ENCODE data around the gene TUBAL3.

TUBAL3 gene

GRCh38 chr10:5399332-5399731 lies 5.3 kb downstream of the TUBAL3 start:
- H3K4me3 ChIP-seq (ENCODE audit: low read depth, low read length): no peak overlapping the region
- DNase-seq (ENCODE audit: low read depth): no peak
- no peak for TF ChIP-seq CTCF (IDR thresholded peaks at IDR 0.05; ENCODE audit: control insufficient read depth, extremely low read depth, insufficient read depth)

- no peak for DNase-seq (ENCODE audit: low read depth)
- no peak for TF ChIP-seq CTCF (IDR thresholded peaks at IDR 0.05; ENCODE audit: control insufficient read depth, extremely low read depth, insufficient read depth)
- H3K4me3 ChIP-seq (ENCODE audit: low read depth, low read length): no peak overlapping the region
Measured at GRCh38 chr10:5396556-5397300, 7.9 kb downstream of the TUBAL3 start.

- DNase-seq (ENCODE audit: low read depth): no peak
- no peak for TF ChIP-seq CTCF (IDR thresholded peaks at IDR 0.05; ENCODE audit: control insufficient read depth, extremely low read depth, insufficient read depth)
Measured at GRCh38 chr10:5395168-5395567, 9.5 kb downstream of the TUBAL3 start.

GRCh38 chr10:5393529-5393928 lies 11.1 kb downstream of the TUBAL3 start:
- H3K4me3 ChIP-seq (ENCODE audit: low read depth, low read length): no peak overlapping the region
- no peak for TF ChIP-seq CTCF (IDR thresholded peaks at IDR 0.05; ENCODE audit: control insufficient read depth, extremely low read depth, insufficient read depth)
- no peak for DNase-seq (ENCODE audit: low read depth)

More at GRCh38 chr10:5395168-5395567, 9.5 kb downstream of the TUBAL3 start:
- H3K4me3 ChIP-seq (ENCODE audit: low read depth, low read length): no peak overlapping the region

- no peak for TF ChIP-seq CTCF (IDR thresholded peaks at IDR 0.05; ENCODE audit: control insufficient read depth, extremely low read depth, insufficient read depth)
- DNase-seq (ENCODE audit: low read depth): no peak
Measured at GRCh38 chr10:5391790-5392189, 12.8 kb downstream of the TUBAL3 start.

GRCh38 chr10:5390607-5391205 lies 13.9 kb downstream of the TUBAL3 start:
- TF ChIP-seq CTCF (IDR thresholded peaks at IDR 0.05; ENCODE audit: control insufficient read depth, extremely low read depth, insufficient read depth): no peak

More at GRCh38 chr10:5391790-5392189, 12.8 kb downstream of the TUBAL3 start:
- no peak overlapping the region for H3K4me3 ChIP-seq (ENCODE audit: low read depth, low read length)

More at GRCh38 chr10:5390607-5391205, 13.9 kb downstream of the TUBAL3 start:
- DNase-seq (ENCODE audit: low read depth): no peak
- H3K4me3 ChIP-seq (ENCODE audit: low read depth, low read length): no peak overlapping the region
